ENCODE results near the gene FAM47C.
A peak's percentile ranks its signal among the peaks of the same experiment; 100 is the strongest.
"Not testable (repeated sequence)": the region's sequence is repeated elsewhere in the genome, so short reads cannot be mapped to it uniquely, and the experiment has no call there.

The FAM47C gene

GRCh38 chrX:37010496-37010895, 2.3 kb downstream of the FAM47C start:
- Histone ChIP-seq H3K4me3 (ENCODE audit: low read depth, low read length) (no peak overlapping the region), H3K36me3 (replicated peaks) (no peaks in the 10 kb centered on the region), H3K27ac (no peak overlapping the region), H3K27me3 (replicated peaks) (no peaks in the 10 kb centered on the region)
- DNase-seq = no peak
- in situ Hi-C loops (cut with HindIII; ENCODE audit: low pct_ligation_motif_present, low sequenced_read_pairs) = no loop called here
- no peak for TF ChIP-seq CTCF (IDR thresholded peaks at IDR 0.05; ENCODE audit: low read depth, low read length, missing control alignments)

DNA sequence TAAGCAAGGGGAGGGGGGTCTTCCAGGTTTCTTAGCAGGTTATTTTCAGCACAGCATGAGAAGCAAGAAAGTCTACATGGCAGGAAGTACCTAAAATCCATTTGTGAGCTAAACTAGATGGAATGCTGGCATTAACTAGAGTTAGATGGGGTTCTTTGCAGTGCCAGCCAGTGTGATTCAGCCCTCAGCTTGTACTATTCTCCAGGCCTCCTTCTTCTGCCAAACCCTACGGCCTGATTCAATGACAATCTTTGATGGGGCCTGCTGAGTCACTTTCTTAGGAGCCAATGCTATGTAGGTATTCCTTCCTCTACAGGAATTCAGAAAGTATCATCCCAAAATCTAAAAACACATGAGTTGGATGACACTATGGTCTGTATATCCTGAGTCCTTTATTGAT, 26.1 kb downstream of the FAM47C start:
- H3K4me3 ChIP-seq (ENCODE audit: low read depth, low read length); H3K36me3 ChIP-seq (replicated peaks); H3K27ac ChIP-seq; in situ Hi-C loops (cut with HindIII; ENCODE audit: low pct_ligation_motif_present, low sequenced_read_pairs); H3K27me3 ChIP-seq (replicated peaks); DNase-seq: not testable (repeated sequence)

DNA sequence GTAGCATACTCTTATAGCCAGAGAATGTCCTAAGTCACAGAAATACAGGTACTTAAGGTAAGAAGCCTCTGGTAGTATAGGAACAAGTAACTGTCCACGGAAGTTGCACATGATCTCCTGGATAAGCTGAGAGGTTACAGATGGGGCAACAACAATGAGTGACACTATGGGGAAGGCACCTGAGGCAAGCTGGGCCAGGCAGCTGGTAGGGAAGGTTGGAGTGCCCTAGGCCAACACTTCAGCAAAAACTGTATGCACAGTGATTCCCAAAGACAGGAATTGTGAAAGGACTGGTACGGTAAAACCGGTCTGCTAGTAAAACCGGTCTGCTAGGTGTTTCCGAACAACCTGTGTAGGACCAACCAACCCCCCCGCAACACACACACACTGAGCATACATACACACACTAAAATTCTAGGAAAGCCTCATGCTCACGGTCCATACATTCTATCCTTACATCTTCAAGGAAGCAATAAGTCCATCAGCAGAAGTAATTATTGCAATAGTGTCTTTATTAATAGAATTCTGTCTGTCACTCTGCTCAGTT, 28.6 kb downstream of the FAM47C start:
- H3K36me3 ChIP-seq (replicated peaks); DNase-seq; H3K27me3 ChIP-seq (replicated peaks); H3K4me3 ChIP-seq (ENCODE audit: low read depth, low read length); in situ Hi-C loops (cut with HindIII; ENCODE audit: low pct_ligation_motif_present, low sequenced_read_pairs); H3K27ac ChIP-seq: not testable (repeated sequence)

DNA sequence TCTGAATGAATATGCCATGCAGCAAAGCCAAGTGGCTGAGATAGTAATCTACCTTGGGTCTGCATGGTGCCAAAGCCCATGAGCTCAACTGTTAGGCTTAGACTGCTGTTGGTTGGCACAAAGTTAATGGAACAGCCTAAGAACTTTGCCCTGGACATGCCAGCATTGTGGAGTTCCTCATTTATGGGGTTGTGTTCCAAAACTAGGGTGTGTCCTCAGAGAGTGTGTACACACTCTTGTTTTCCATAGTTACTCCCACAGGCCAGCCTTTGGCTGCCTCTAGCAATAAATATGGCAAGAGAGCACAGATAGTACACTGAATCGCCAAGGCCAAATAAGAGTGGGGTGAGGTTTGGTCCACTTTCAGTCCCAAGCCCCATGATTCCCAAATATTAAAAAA, 30.6 kb downstream of the FAM47C start:
- H3K4me3 ChIP-seq (ENCODE audit: low read depth, low read length); H3K36me3 ChIP-seq (replicated peaks); H3K27me3 ChIP-seq (replicated peaks); H3K27ac ChIP-seq; in situ Hi-C loops (cut with HindIII; ENCODE audit: low pct_ligation_motif_present, low sequenced_read_pairs); DNase-seq: not testable (repeated sequence)

DNA sequence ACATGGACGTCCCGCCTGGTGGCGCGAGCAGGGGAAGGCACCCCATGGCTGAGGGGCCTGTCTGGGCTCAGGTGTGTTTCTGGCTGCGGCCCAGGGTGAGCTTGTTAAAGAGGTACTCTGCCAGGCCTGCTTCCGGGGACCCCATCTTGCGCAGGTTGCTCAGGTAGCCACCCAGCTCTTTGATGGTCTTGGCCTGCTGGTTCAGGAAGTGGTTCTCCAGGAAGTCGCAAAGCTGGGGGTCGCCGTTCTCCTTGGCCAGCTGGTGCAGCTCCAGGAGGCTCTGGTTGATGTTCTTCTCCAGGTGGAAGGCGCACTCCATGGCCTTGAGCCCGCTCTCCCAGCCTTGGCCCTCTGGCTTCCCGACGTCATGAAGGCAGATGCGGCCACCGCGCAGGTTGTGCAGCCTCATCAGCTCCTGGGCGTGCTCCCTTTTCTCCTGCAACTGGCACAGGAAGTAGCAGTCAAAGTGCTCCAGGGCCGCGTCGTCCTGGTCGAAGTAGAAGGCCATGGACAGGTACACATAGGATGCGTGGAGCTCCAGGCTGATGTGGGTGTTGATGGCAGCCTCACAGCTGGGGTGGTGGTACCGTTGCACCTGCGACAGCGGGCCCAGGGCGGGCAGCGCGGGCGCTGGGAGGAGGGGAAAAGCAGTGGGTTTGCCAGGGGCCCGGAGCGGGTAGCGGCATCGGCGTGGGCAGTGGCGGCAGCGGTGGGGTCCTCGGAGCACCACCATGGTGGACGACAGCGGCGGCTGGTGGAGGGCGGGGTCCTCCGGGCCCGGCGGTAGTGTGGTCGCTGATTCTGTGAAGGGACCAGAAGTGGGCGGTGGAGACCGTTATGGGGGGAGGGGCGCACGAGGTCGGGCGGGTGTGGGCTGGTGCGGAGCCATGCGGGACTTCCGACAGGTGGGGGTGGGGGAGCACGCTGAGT, 35.1 kb downstream of the FAM47C start:
- in situ Hi-C loops (cut with HindIII; ENCODE audit: low pct_ligation_motif_present, low sequenced_read_pairs) = not testable (repeated sequence)

GRCh38 chrX:37047776-37048175, 39.6 kb downstream of the FAM47C start:
- Histone ChIP-seq H3K27me3 (replicated peaks) (no peaks in the 10 kb centered on the region), H3K4me3 (ENCODE audit: low read depth, low read length) (no peak overlapping the region), H3K27ac (no peak overlapping the region), H3K36me3 (replicated peaks) (no peaks in the 10 kb centered on the region)
- in situ Hi-C loops (cut with HindIII; ENCODE audit: low pct_ligation_motif_present, low sequenced_read_pairs) = no loop called here
- TF ChIP-seq CTCF (IDR thresholded peaks at IDR 0.05; ENCODE audit: low read depth, low read length, missing control alignments) = no peak
- no peak for DNase-seq

More for the DNA sequence above, 35.1 kb downstream of the FAM47C start:
- H3K27me3 ChIP-seq (replicated peaks); DNase-seq; H3K4me3 ChIP-seq (ENCODE audit: low read depth, low read length); H3K27ac ChIP-seq; H3K36me3 ChIP-seq (replicated peaks): not testable (repeated sequence)

DNA sequence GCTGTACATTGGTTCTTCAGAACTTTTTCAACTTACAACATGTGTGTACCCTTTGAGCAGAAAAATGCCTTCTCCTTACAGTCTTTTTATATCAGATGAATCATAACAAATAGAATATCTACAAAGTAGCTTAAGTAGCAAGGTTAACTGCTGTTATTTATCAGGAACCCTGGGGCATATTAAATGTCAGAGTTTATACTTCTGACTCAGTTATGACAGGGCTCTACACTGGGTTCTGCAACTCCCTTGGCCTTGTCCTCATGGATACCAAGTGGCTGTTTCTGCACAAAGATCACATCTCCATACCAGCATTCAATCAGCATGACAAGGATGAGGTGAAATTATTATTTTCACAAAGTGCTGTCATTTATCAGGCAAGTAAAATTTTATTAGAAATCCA, 49.4 kb downstream of the FAM47C start:
- H3K27ac ChIP-seq; in situ Hi-C loops (cut with HindIII; ENCODE audit: low pct_ligation_motif_present, low sequenced_read_pairs); H3K4me3 ChIP-seq (ENCODE audit: low read depth, low read length); H3K27me3 ChIP-seq (replicated peaks); DNase-seq; H3K36me3 ChIP-seq (replicated peaks): not testable (repeated sequence)

DNA sequence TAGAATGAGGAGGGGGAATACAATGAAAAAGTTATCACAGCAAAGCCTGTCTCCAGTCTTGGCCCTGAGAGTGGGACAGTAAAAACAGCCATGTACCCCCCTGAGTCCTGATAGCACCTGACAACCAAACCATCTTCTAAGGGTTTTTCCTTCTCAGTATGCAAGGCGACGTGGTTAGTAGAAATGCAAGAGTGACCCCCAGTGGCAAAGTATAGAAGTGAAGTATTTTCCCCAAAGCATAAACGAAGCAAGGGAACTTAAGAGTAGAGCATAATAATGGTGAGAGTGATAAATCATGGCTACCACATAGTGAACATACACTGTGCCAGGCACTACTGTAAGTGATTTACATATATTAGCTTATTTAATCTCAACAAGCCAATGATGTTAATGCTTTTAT, 52.8 kb downstream of the FAM47C start:
- Histone ChIP-seq H3K27me3 (replicated peaks) (no peaks in the 10 kb centered on the region), H3K36me3 (replicated peaks) (no peaks in the 10 kb centered on the region), H3K4me3 (ENCODE audit: low read depth, low read length) (no peak overlapping the region), H3K27ac (no peak overlapping the region)
- DNase-seq = peak; percentile 22
- in situ Hi-C loops (cut with HindIII; ENCODE audit: low pct_ligation_motif_present, low sequenced_read_pairs) = no loop called here
- TF ChIP-seq CTCF (IDR thresholded peaks at IDR 0.05; ENCODE audit: low read depth, low read length, missing control alignments) = peak; percentile 57
